GM13977 (cell line): ENCODE results near the gene PCSK5.
"Not testable (repeated sequence)": the region's sequence is repeated elsewhere in the genome, so short reads cannot be mapped to it uniquely, and the experiment has no call there.

Experiments used
- DNase-seq: peaks from one replicate; pipeline ENCODE4 v3.0.0; 2012; ENCODE audit warnings: low spot score
- CTCF ChIP-seq: IDR thresholded peaks from 2 replicates; pipeline ENCODE4 v1.5.1; 2012; ENCODE audit warnings: mild to moderate bottlenecking, control low read depth; ENCODE audit not compliant: insufficient read depth; ENCODE audit errors: extremely low read depth, missing control alignments
- in situ Hi-C: fragments of 300-500 bp; cut with MboI; formaldehyde crosslinking; loops from one replicate; pipeline ENCODE4 v1.12.0; 2022; ENCODE audit warnings: low sequenced_read_pairs, low pct_unique_long_range_greater_than_20kb, mixed read lengths, inconsistent platforms; ENCODE audit not compliant: unreplicated experiment

The PCSK5 gene

GRCh38 chr9:76298521-76299144 lies 408.2 kb downstream of the PCSK5 start:
- TF ChIP-seq CTCF, result peak; percentile 22
- in situ Hi-C loops, result no loop called here
- no peak for DNase-seq

- DNase-seq, result no peak
- in situ Hi-C loops, result loop anchor here (25.0 kb wide), 1 partner anchor 1065 kb away; no protein-coding TSS in a partner anchor
- no peak for TF ChIP-seq CTCF
These were observed 412.1 kb downstream of the PCSK5 start for GRCh38 chr9:76302543-76302942.

- in situ Hi-C loops, result loop anchor here (25.0 kb wide), 1 partner anchor 1066 kb away; no protein-coding TSS in a partner anchor
- peak; percentile 55 for DNase-seq
- TF ChIP-seq CTCF, result peak; percentile 52
These were observed 412.6 kb downstream of the PCSK5 start for GRCh38 chr9:76302947-76303550.

GRCh38 chr9:76307047-76307446 lies 416.6 kb downstream of the PCSK5 start:
- in situ Hi-C loops, result loop anchor here (25.0 kb wide), 1 partner anchor 1070 kb away; no protein-coding TSS in a partner anchor

GRCh38 chr9:76310577-76310976 lies 420.1 kb downstream of the PCSK5 start:
- in situ Hi-C loops, result loop anchor here (25.0 kb wide), 1 partner anchor 1073 kb away; no protein-coding TSS in a partner anchor
- TF ChIP-seq CTCF, result no peak
- no peak for DNase-seq

More at GRCh38 chr9:76307047-76307446, 416.6 kb downstream of the PCSK5 start:
- DNase-seq, result not testable (repeated sequence)
- peak; percentile 13 for TF ChIP-seq CTCF

GRCh38 chr9:76310991-76311390 lies 420.5 kb downstream of the PCSK5 start:
- TF ChIP-seq CTCF, result no peak
- DNase-seq, result no peak
- in situ Hi-C loops, result loop anchor here (25.0 kb wide), 1 partner anchor 1074 kb away; no protein-coding TSS in a partner anchor
